NCI-H2081 treated with DMSO at 0.1 percent for 48 hours (cell line): ENCODE measurements around the gene EXO1.

Experiments used
- DNase-seq: peaks from one replicate; lab custom pipeline; 2025; lab: John Stamatoyannopoulos, UW

The EXO1 gene

DNA sequence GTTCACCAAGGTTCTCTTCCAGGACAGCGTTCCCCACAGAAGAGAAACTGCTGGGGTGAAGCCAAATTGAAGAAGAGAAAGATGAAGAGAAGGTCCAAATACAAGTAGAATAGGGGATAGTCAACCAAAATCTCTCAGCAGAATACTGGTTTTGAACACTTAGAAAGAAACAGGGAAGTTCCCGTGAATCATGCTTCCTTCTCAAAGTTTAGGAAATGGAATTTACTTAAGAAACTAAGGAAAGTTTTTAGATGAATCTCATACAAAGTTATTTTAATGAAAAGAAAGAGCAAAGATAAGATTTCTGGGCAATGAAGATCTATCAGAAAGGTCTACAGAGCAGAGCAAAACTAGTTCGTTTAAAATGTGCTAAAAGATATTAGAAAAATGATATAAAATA, 43.3 kb downstream of the EXO1 start:
- DNase-seq, result no peak

DNA sequence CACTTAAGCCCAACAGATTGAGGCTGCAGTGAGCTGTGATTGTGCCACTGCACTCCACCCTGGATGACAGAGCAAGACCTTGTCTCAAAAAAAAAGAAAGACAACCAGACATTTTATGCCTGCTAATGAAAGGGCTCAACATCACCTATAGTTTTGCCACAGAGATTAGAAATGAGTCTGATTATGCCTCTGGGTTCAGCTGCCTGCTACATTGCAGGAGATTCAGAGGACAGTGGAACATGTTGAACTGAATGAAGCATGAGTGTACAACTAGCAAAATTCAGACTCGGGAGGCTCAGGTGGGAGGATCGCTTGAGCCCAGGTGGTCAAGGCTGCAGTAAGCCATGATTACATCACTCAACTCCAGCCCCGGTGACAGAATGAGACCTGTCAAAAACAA, 46.0 kb downstream of the EXO1 start:
- no peak for DNase-seq

- DNase-seq, result no peak
Observed at GRCh38 chr1:241895013-241895412, 47.0 kb downstream of the EXO1 start.

- no peak for DNase-seq
Observed at GRCh38 chr1:241896670-241896962, 48.6 kb downstream of the EXO1 start.

DNA sequence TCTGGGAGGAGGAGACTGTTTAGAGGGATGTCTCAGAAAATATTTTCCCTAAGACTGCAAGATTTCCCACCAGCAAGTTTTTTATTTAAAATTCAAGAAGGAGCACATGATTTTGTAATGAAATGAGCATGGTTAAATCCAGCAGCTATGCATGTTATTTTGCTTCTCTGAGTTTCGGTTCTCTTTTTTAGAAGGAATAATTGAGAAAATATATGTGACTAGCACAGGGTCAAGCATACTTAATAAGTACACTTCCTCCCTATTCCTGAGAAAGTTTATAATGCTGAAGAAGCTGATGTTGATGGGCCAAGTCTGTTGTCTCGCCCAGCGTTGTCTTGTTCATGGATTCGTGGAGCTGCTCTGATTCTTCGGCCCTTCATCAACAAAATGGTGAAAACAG, 51.2 kb downstream of the EXO1 start:
- no peak for DNase-seq

DNA sequence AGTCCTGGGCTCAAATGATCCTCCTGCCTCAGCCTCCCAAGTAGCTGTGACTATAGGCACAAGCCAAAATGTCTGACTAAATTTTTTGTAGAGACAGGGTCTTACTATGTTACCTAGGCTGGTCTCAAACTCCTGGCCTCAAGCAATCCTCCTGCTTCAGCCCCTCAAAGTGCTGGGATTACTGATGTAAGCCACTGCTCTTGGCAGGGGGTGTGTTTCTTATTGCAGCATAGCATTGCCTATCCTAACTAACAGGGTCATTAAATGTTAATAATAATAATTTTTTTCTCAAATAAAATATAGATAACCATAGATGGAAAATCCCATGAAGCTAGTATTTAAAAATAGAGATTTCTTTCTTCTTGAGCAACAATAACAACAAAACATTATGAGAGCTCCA, 52.4 kb downstream of the EXO1 start:
- no peak for DNase-seq

DNA sequence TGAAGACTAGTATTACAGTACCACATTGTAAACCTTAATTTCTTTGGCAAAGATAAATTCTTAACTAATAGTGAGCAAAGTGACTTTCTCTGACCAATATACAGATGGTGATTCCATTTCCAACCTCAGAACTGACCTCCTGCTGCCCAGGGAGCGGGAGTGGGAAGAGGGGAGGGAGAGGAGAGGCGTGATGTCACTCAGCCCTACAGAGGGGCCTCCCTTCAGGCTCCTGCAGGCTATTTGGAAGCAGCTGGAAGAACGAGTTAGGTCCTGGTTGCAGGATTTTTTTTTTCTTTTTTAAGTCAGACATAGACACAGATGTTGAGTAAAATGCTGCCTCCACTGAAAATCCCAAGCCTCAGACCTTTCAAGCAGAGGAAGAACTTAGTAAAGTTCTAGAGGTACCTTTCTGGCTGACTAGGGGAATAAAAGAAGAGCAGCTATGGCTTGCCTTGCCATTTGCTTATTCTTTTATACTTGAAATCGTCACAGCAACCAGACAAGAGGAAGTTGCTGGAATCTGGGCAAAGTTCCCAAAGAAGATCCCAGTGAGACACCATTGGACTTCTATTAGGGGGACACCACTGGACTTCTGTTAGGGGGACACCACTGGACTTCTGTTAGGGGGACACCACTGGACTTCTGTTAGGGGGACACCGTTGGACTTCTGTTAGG, 54.5 kb downstream of the EXO1 start:
- no peak for DNase-seq

DNA sequence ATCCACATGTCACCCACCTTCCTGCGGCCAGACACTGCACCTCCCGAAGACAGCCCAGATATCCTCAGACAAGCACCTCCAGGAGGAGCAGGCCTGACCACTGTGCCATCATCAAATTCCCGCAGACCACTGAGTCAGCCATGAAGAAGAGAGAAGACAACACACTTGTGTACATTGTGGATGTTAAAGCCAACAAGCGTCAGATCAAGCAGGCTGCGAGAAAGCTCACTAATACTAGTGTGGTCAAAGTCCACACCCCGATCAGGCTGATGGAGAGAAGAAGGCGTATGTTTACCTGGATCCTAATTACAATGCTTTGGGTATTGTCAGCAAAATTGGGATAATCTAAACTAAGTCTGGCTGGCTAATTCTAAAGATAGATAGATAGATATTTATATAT, 68.2 kb downstream of the EXO1 start:
- no peak for DNase-seq

DNA sequence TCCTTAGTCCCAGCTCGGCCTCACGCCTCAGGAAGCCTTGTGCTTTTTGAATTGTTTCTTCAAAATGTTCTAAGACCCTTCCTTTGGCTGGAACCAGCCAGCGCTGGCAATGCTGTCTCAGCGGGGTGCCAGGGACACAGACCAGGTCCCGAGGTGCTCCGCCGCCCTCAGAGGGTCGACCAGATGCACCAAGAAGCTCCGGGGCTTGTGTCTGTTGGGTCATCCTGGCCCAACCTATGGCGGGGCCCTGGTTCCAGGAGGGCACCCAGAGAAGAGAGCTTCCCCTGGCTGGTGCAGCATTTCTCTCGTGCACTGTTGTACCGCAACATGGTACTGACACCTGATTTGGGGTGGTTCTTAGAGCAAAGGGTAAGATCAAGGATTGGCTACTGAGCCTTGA, 69.5 kb downstream of the EXO1 start:
- no peak for DNase-seq

DNA sequence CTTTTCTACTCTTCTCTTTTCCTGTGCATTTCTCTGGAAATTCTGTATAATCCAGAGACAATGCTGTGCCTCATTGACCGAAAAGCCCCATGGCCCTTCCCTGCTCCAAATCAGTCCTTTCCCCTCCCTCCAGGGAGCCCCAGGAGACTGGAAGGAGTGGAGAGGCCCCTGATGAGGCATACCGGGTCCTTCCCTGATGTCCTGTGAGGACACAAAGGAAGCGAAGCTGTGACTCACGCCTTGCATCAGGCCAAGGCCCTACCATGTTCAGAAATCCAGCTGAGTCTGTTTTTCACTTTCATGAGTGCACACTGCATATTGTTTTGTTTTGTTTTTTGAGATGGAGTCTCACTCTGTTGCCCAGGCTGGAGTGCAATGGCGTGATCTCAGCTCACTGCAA, 70.9 kb downstream of the EXO1 start:
- DNase-seq, result no peak

DNA sequence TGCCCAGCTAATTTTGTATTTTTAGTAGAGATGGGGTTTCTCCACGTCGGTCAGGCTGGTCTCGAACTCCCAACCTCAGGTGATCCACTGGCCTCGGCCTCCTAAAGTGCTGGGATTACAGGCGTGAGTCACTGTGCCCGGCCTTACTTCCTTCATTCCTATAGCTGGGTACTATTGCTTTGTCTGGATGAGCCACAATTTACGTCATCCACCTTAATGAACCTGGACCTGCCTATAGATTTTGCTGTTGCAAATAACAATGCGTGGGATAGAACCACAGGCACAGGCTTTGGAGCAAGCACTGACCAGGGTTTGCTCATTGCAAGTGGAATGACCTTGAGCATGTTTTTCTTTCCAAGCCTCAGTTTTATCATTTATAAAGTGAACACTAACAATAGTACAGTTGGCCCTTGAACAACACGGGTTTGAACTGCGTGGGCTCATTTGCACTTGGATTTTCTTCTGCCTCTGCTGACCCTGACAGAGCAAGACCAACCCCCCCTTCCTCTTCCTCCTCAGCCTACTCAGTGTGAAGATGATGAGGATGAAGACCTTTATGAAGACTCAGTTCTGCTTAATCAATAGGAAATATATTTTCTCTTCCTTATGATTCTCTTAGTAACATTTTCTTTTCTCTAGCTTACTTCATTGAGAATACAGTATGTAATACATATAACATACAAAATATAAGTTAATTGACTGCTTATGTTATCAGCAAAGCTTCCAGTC, 76.2 kb downstream of the EXO1 start:
- no peak for DNase-seq

DNA sequence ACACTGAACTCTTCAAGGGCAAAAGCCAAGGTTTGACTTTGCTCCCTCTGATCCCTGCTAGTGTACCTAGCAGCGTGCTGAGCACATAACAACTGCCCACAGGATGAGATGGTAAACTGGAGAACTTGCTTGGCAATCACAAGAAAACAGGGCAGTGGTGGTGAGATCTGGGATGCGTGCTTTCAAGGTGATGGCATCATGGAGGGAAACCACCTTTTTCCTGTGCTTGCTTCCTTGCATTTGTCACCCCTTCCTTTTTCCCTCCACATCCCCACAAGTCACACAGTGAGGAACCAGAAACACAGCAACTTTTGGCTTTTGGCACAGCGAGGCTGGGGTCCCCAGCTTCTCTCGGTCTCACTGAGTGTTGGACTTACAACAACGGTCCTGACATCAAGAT, 78.1 kb downstream of the EXO1 start:
- DNase-seq, result no peak

DNA sequence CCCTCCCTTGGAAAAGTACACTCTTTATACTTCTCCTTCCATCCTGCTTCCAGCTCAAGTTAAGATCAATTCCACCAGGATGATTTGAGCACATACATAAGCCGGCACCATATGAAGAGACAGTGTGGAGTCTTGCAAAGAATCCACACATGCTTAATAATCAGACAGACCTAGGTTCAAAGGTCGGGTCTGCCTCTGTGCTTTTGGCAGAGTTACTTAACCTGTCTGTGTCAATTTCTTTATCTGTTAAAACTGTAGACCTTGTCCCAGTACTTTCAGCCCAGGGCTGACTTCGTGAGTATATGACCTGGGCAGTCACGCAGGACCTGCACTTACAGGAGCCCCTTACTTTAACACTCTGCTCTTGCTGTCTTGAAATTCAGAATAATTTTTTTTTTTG, 79.3 kb downstream of the EXO1 start:
- DNase-seq, result no peak

DNA sequence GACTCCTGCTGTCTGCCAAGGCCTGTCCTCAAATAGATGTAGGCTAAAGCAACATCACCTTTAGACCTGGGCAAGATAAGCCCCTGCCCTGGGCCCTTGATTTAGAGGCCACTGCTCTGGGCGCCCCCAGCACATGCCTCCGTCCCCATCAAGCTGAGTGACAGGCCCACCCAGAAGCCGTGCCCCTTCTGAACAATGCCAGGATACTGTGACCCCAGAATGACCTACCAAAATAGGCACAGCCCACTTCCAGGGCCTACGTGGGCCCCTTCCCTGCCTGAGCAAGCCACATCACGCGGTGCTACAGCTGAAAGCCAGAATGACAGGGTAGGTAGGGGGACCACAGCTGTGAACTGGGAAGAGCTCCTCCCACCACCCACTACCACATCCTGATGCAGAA, 84.8 kb downstream of the EXO1 start:
- DNase-seq, result no peak

GRCh38 chr1:241934201-241934848, 86.3 kb downstream of the EXO1 start:
- no peak for DNase-seq

DNA sequence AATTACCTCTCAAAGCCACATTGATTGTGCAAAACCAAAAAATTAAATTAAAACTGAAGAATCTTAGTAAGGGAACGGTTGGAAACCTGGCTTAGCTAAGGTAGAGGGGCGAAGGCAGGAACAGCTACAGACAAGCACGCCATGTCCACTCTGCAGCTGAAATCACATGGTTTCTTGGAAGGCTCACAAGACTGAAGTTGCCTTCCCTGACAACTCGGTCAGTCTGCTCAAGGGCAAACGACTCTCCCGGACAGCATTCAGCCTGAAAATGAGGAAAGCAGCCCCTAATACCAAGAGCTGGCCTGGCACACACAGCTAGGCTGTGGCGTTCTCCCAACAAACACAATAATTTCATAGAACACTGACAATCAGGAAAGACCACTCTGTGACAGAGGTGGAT, 86.9 kb downstream of the EXO1 start:
- no peak for DNase-seq
